Testis (tissue), 3 donors: ENCODE data around the gene RTL9. TPM values are rescaled to one million over a fixed set of nuclear protein-coding genes. Genes with fewer than 3 reads are reported as not detected.
A peak's percentile ranks its signal among the peaks of the same experiment; 100 is the strongest.

Experiments used
- DNase-seq: peaks from one replicate; pipeline ENCODE4 v3.0.0-alpha.2; 2019
- H3K27ac ChIP-seq, 2 donors: fragments of 200-600 bp; sonication (generic); one replicate each; pipeline ENCODE4 v1.5.1; 2019
- H3K27me3 ChIP-seq: fragments of 200-600 bp; sonication (generic); one replicate; pipeline ENCODE4 v1.5.1; 2019
- H3K36me3 ChIP-seq: fragments of 200-600 bp; sonication (generic); one replicate; pipeline ENCODE4 v1.5.1; 2017; ENCODE audit warnings: low read depth; ENCODE audit errors: missing control alignments
- H3K4me1 ChIP-seq: fragments of 200-600 bp; sonication (generic); one replicate; pipeline ENCODE4 v1.5.1; 2019
- H3K4me3 ChIP-seq, 2 donors: fragments of 200-600 bp; sonication (generic); one replicate each; pipeline ENCODE4 v1.5.1; 2017 to 2019
- H3K9me3 ChIP-seq: fragments of 200-600 bp; sonication (generic); one replicate; pipeline ENCODE4 v1.5.1; 2017
- POLR2A ChIP-seq: fragments of 450-650 bp; IDR thresholded peaks from one replicate; pipeline ENCODE4 v1.6.1; 2017; ENCODE audit warnings: antibody characterized with exemption, mild to moderate bottlenecking, moderate library complexity
- WGBS, 2 donors: methylation state at CpG; one replicate each; pipeline ENCODE4 v1.1.5; 2018; 5-methylcytosine and 5-hydroxymethylcytosine counted together
- intact Hi-C: fragments of 100-400 bp; cut with DNase I; formaldehyde crosslinking; loops from one replicate; pipeline ENCODE4 v1.15.1; 2023; ENCODE audit warnings: low total_unique reads
- polyA plus RNA-seq: library from polyadenylated mRNA; stranded (reverse); fragments of 350-450 nt; fragmentation: Illumina TruSeq; extraction: RNeasy Lipid Tissue Mini Kit (QIAGEN cat#74804); gene quantifications from one replicate; pipeline ENCODE4 v1.2.3, GENCODE V29; 2014; ENCODE audit warnings: low read depth, low replicate concordance; ENCODE audit not compliant: insufficient read depth
- small RNA-seq, 2 donors: library from RNA; depleted of rRNA; stranded (forward); fragments of <200 nt; gene quantifications; one replicate each; pipeline ENCODE3, GENCODE V24; 2016
- total RNA-seq, 2 donors: library from RNA; depleted of rRNA; stranded (reverse); fragments of >200 nt; gene quantifications; one replicate each; pipeline ENCODE4 v1.2.3, GENCODE V29; 2016
- TF ChIP-seq, protein P1 (sequence below), 3 experiments: fragments of 450-650 bp in 2 of 3; fragments of 200-600 bp in 1 of 3; sonication (generic) in 1 of 3; IDR thresholded peaks; one replicate each; pipeline ENCODE4 v1.5.1; 2016 to 2019; ENCODE audit warnings: antibody characterized with exemption in 3 of 3, mild to moderate bottlenecking in 2 of 3, moderate library complexity in 1 of 3

Gene RTL9
- total and polyA plus RNA-seq, 3 donors from 2014 or later, result 27.1 to 94.4 (median 66.6) TPM

DNA sequence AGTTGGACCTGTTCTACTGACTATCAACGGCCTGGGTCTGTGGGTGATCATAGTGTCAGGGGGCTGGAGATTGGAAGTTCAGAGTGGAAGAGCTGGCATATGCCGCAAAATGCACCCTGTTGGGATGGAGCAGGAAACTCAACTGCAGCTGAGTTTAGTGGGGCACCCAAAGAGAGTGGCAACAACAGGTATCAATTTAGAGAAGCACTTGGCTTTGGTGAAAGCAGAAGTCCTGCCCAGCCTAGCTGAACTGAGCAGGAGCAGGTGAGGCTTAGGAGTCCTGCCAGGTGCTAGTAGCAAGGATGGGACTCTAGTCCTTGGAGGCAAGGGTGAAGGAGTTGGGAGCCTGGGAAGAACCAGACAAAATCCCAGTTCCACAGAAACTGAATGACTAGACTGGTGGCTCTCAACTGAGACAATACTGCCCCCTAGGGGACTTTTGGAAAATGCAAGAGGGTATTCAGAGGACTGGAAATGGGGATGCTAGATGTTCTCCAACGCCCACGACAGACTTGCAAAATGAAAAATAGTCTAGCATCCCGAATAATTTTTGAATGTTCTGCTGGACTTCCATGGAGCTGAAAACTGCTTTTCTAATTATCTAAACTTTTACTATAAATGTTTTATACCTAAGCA, 49.4 kb downstream of the RTL9 start:
- peak; percentile 70 for DNase-seq
- Histone ChIP-seq H3K36me3 (no peaks in the 10 kb centered on the region), H3K4me3 (no peak overlapping the region), H3K27me3 (no peaks in the 10 kb centered on the region), H3K27ac (no peak overlapping the region), H3K4me1 (peaks cover 3% of the 10 kb centered on the region), H3K9me3 (no peaks in the 10 kb centered on the region)
- 30 to 46% methylated on average over 5 of the region's 5 CpGs for WGBS, 2 donors
- TF ChIP-seq POLR2A, result no peak
- TF ChIP-seq, protein P1, sequence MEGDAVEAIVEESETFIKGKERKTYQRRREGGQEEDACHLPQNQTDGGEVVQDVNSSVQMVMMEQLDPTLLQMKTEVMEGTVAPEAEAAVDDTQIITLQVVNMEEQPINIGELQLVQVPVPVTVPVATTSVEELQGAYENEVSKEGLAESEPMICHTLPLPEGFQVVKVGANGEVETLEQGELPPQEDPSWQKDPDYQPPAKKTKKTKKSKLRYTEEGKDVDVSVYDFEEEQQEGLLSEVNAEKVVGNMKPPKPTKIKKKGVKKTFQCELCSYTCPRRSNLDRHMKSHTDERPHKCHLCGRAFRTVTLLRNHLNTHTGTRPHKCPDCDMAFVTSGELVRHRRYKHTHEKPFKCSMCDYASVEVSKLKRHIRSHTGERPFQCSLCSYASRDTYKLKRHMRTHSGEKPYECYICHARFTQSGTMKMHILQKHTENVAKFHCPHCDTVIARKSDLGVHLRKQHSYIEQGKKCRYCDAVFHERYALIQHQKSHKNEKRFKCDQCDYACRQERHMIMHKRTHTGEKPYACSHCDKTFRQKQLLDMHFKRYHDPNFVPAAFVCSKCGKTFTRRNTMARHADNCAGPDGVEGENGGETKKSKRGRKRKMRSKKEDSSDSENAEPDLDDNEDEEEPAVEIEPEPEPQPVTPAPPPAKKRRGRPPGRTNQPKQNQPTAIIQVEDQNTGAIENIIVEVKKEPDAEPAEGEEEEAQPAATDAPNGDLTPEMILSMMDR (IDR thresholded peaks at IDR 0.05), result peak; percentile 46 to 62 (median 60)
- intact Hi-C loops, result no loop called here

Small RNA genes within 50 kb of the gene (small RNA-seq; reads per million reads assigned to genes)
- 0 reads per million in 2 donors for gene GNG5P2

Other genes with a start within 250 kb of the RTL9 start
- gene AMMECR1, start 40.8 kb upstream of the RTL9 start, total RNA-seq, result 1 to 10 TPM; 5.4 to 5.7 TPM
- 3.3 TPM for gene AMMECR1, start 40.8 kb upstream of the RTL9 start, polyA plus RNA-seq